SK-N-SH (cell line): ENCODE results near the gene CUX1. TPM values are rescaled to one million over a fixed set of nuclear protein-coding genes. Genes with fewer than 3 reads are reported as not detected.

Source experiments
- CTCF ChIA-PET: fragments of 300-600, 350-600 bp; formaldehyde crosslinking; extraction: SDS; loops from one replicate; lab custom pipeline; 2021; lab: Yijun Ruan, JAX
- POLR2A ChIA-PET: fragments of 350-600 bp; sonication (Branson Sonifier 250); formaldehyde crosslinking; extraction: SDS; loops from one replicate; lab custom pipeline; 2020; ENCODE audit warnings: antibody characterized with exemption, inconsistent platforms; lab: Yijun Ruan, JAX
- DNase-seq: peaks from one replicate; pipeline ENCODE4 v3.0.0; 2012
- H2AFZ ChIP-seq: fragments of 200-600 bp; sonication (generic); 2 replicates; pipeline ENCODE4 v1.8.1; 2016; ENCODE audit warnings: antibody characterized with exemption, mild to moderate bottlenecking, low read depth
- H3F3A ChIP-seq: fragments of 200-600 bp; sonication (generic); replicated peaks from 2 replicates; pipeline ENCODE3; 2016; ENCODE audit warnings: antibody characterized with exemption, mild to moderate bottlenecking; ENCODE audit not compliant: insufficient read depth
- H3K27ac ChIP-seq, 2 experiments: fragments of 200-500 bp in 1 of 2; fragments of 200-600 bp in 1 of 2; sonication (Bioruptor generic) in 1 of 2; sonication (generic), shearing (Covaris generic) in 1 of 2; 2 replicates each; pipeline versions ENCODE4 v1.5.1 to v1.6.1; 2014 to 2016; ENCODE audit warnings: low read depth in 2 of 2, inconsistent platforms in 1 of 2, low read length in 1 of 2, mild to moderate bottlenecking in 1 of 2, mixed read lengths in 1 of 2
- H3K27me3 ChIP-seq: fragments of 200-600 bp; sonication (generic), shearing (Covaris generic); 2 replicates; pipeline ENCODE4 v1.6.1; 2016; ENCODE audit warnings: mixed run types; ENCODE audit not compliant: insufficient read depth
- H3K36me3 ChIP-seq, 2 experiments: fragments of 200-500 bp in 1 of 2; fragments of 200-600 bp in 1 of 2; sonication (Bioruptor generic) in 1 of 2; sonication (generic) in 1 of 2; replicated peaks in 1 of 2; 2 replicates each; pipeline versions ENCODE3 to v1.5.1; 2014 to 2016; ENCODE audit warnings: low read length in 1 of 2, mild to moderate bottlenecking in 1 of 2; ENCODE audit not compliant: insufficient read depth in 2 of 2, control insufficient read depth in 1 of 2
- H3K4me1 ChIP-seq, 2 experiments: fragments of 200-500 bp in 1 of 2; fragments of 200-600 bp in 1 of 2; sonication (Bioruptor generic) in 1 of 2; sonication (generic), shearing (Covaris generic) in 1 of 2; 2 replicates each; pipeline versions ENCODE4 v1.5.1 to v1.6.1; 2014 to 2016; ENCODE audit warnings: low read depth in 1 of 2, low read length in 1 of 2, mixed run types in 1 of 2; ENCODE audit not compliant: insufficient read depth in 2 of 2, control insufficient read depth in 1 of 2
- H3K4me2 ChIP-seq: fragments of 200-600 bp; sonication (generic), shearing (Covaris generic); 2 replicates; pipeline ENCODE4 v1.6.1; 2017; ENCODE audit warnings: mixed run types
- H3K4me3 ChIP-seq, 2 experiments: fragments of 200-500 bp in 1 of 2; fragments of 200-600 bp in 1 of 2; sonication (Bioruptor generic) in 1 of 2; sonication (generic), shearing (Covaris generic) in 1 of 2; 2 replicates each; pipeline versions ENCODE4 v1.5.1 to v1.8.1; 2014 to 2016; ENCODE audit warnings: low read depth in 2 of 2, inconsistent platforms in 1 of 2, low read length in 1 of 2, mild to moderate bottlenecking in 1 of 2, mixed read lengths in 1 of 2, moderate library complexity in 1 of 2
- H3K79me2 ChIP-seq: fragments of 200-600 bp; sonication (generic); 2 replicates; pipeline ENCODE4 v1.8.1; 2017; ENCODE audit warnings: mild to moderate bottlenecking; ENCODE audit not compliant: insufficient read depth
- H3K9ac ChIP-seq: fragments of 200-600 bp; sonication (generic); 2 replicates; pipeline ENCODE4 v1.6.1; 2017; ENCODE audit warnings: mixed run types
- H3K9me2 ChIP-seq: fragments of 200-600 bp; sonication (generic); 2 replicates; pipeline ENCODE4 v1.6.1; 2017; ENCODE audit warnings: mixed run types
- H3K9me3 ChIP-seq: fragments of 200-600 bp; sonication (generic); 2 replicates; pipeline ENCODE4 v1.6.1; 2017; ENCODE audit warnings: mixed run types, mild to moderate bottlenecking, moderate library complexity
- H4K20me1 ChIP-seq: fragments of 200-600 bp; sonication (generic); 2 replicates; pipeline ENCODE4 v1.6.1; 2017; ENCODE audit warnings: mild to moderate bottlenecking, mixed run types; ENCODE audit not compliant: insufficient read depth
- CHD2 ChIP-seq: fragments of 150-350 bp; IDR thresholded peaks from 2 replicates; pipeline ENCODE4 v1.6.1; 2018; ENCODE audit warnings: low read length; ENCODE audit not compliant: partially characterized antibody
- CTCF ChIP-seq: fragments of 200-600 bp; sonication (generic); IDR thresholded peaks from 2 replicates; pipeline ENCODE4 v1.6.1; 2017; ENCODE audit warnings: antibody characterized with exemption, mild to moderate bottlenecking, moderate library complexity
- ELF1 ChIP-seq: IDR thresholded peaks from 2 replicates; pipeline ENCODE4 v1.4.0; 2012
- FOSL2 ChIP-seq: IDR thresholded peaks from 2 replicates; pipeline ENCODE4 v1.4.0; 2012; ENCODE audit warnings: low read depth, mild to moderate bottlenecking, moderate library complexity, borderline replicate concordance
- GABPA ChIP-seq: IDR thresholded peaks from 2 replicates; pipeline ENCODE4 v1.4.0; 2012; ENCODE audit warnings: low read depth, mild to moderate bottlenecking
- IRF3 ChIP-seq: fragments of 150-350 bp; IDR thresholded peaks from 2 replicates; pipeline ENCODE4 v1.6.1; 2016; ENCODE audit warnings: mild to moderate bottlenecking, low read depth, low read length
- NFIC ChIP-seq: IDR thresholded peaks from 2 replicates; pipeline ENCODE4 v1.4.0; 2012; ENCODE audit warnings: borderline replicate concordance
- NRF1 ChIP-seq: IDR thresholded peaks from 2 replicates; pipeline ENCODE4 v1.6.1; 2012; ENCODE audit warnings: low read depth, mild to moderate bottlenecking, low read length
- PBX3 ChIP-seq: IDR thresholded peaks from 2 replicates; pipeline ENCODE4; 2012
- POLR2AphosphoS5 ChIP-seq: IDR thresholded peaks from 2 replicates; pipeline ENCODE4 v1.6.1; 2012; ENCODE audit warnings: low read depth, low read length
- RAD21 ChIP-seq: IDR thresholded peaks from 2 replicates; pipeline ENCODE4 v1.6.1; 2012; ENCODE audit warnings: mild to moderate bottlenecking, low read length
- RCOR1 ChIP-seq: fragments of 150-350 bp; IDR thresholded peaks from 2 replicates; pipeline ENCODE4 v1.6.1; 2017; ENCODE audit warnings: antibody characterized with exemption, low read length
- RFX5 ChIP-seq: IDR thresholded peaks from 2 replicates; pipeline ENCODE4 v1.6.1; 2012; ENCODE audit warnings: mild to moderate bottlenecking, improper control_type of control experiment, low read length
- RXRA ChIP-seq: IDR thresholded peaks from 2 replicates; pipeline ENCODE4 v1.4.0; 2012; ENCODE audit warnings: low read depth, mild to moderate bottlenecking, borderline replicate concordance
- SMC3 ChIP-seq: IDR thresholded peaks from 2 replicates; pipeline ENCODE4 v1.6.1; 2012; ENCODE audit warnings: low read depth, low read length, improper control_type of control experiment
- TEAD4 ChIP-seq: IDR thresholded peaks from 2 replicates; pipeline ENCODE4 v1.4.0; 2012; ENCODE audit warnings: mild to moderate bottlenecking, borderline replicate concordance; ENCODE audit not compliant: insufficient read depth
- YY1 ChIP-seq: IDR thresholded peaks from 2 replicates; pipeline ENCODE4 v1.4.0; 2012; ENCODE audit warnings: low read depth, mild to moderate bottlenecking
- WGBS: methylation state at CpG from one replicate; pipeline ENCODE4 v1.1.6; 2017; ENCODE audit warnings: low lambda C conversion rate; 5-methylcytosine and 5-hydroxymethylcytosine counted together
- polyA plus RNA-seq, 3 experiments: library from polyadenylated mRNA; depleted of rRNA; stranded (reverse); fragments of >200 nt; gene quantifications; 2 replicates each; pipeline ENCODE4 v1.2.3, GENCODE V29; 2012
- TF ChIP-seq, protein P1 (sequence below): fragments of 150-350 bp; IDR thresholded peaks from 2 replicates; pipeline ENCODE4 v1.6.1; 2017; ENCODE audit warnings: antibody characterized with exemption, low read length, low read depth, borderline replicate concordance
- TF ChIP-seq, protein P2 (sequence below): IDR thresholded peaks from 2 replicates; pipeline ENCODE4 v1.4.0; 2012; ENCODE audit warnings: low read depth, borderline replicate concordance

Gene CUX1
- polyA plus RNA-seq, 1 of the 3 experiments (the other 2 are of a cell fraction) = 68.6 TPM

- POLR2A ChIA-PET = no interaction called here
- peak overlapping the region; percentile 70 to 75 for H3K27ac ChIP-seq
- H3K4me3 ChIP-seq = no peak overlapping the region
- no peak for DNase-seq
- WGBS = 73% methylated on average over 6 of the region's 9 CpGs
- H4K20me1 ChIP-seq = no peaks in the 10 kb centered on the region
- no peaks in the 10 kb centered on the region for H3K36me3 ChIP-seq
- H3F3A ChIP-seq = peaks cover 21% of the 10 kb centered on the region
- peak overlapping the region; percentile 44 for H3K4me2 ChIP-seq
- H2AFZ ChIP-seq = no peak overlapping the region
- H3K27me3 ChIP-seq = no peaks in the 10 kb centered on the region
- peaks cover 21 to 53% of the 10 kb centered on the region in 2 experiments for H3K4me1 ChIP-seq
- CTCF ChIA-PET = interaction anchor here (1.2 to 2.9 kb wide), 3 partner anchors 30 to 296 kb away, joined by 3 to 8 read pairs (median 8); no protein-coding TSS in a partner anchor
- TF ChIP-seq NRF1 (no peak), PBX3 (no peak), ELF1 (no peak), RXRA (no peak), POLR2AphosphoS5 (no peak), SMC3 (no peak), CHD2 (no peak), GABPA (no peak), RCOR1 (no peak), NFIC (no peak), IRF3 (no peak), CTCF (no peak), RFX5 (no peak), TEAD4 (no peak), RAD21 (no peak), FOSL2 (no peak), YY1 (no peak)
- TF ChIP-seq, protein P1, sequence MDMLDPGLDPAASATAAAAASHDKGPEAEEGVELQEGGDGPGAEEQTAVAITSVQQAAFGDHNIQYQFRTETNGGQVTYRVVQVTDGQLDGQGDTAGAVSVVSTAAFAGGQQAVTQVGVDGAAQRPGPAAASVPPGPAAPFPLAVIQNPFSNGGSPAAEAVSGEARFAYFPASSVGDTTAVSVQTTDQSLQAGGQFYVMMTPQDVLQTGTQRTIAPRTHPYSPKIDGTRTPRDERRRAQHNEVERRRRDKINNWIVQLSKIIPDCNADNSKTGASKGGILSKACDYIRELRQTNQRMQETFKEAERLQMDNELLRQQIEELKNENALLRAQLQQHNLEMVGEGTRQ = no peak
- TF ChIP-seq, protein P2, sequence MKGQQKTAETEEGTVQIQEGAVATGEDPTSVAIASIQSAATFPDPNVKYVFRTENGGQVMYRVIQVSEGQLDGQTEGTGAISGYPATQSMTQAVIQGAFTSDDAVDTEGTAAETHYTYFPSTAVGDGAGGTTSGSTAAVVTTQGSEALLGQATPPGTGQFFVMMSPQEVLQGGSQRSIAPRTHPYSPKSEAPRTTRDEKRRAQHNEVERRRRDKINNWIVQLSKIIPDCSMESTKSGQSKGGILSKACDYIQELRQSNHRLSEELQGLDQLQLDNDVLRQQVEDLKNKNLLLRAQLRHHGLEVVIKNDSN = no peak
- no peaks in the 10 kb centered on the region for H3K9me2 ChIP-seq
- no peaks in the 10 kb centered on the region for H3K9me3 ChIP-seq
- H3K9ac ChIP-seq = peak overlapping the region; percentile 26; the same call in 1 of the 2 replicates
- peaks cover 55% of the 10 kb centered on the region for H3K79me2 ChIP-seq
Observed at GRCh38 chr7:101940830-101941229, 123.4 kb downstream of the CUX1 start.
